Measurements from ENCODE around the gene TBC1D4.

GRCh38 chr13:75518439-75519088, 36.6 kb upstream of the TBC1D4 start:
- TF ChIP-seq CTCF (IDR thresholded peaks at IDR 0.05) (no peak), POLR2AphosphoS5 (IDR thresholded peaks at IDR 0.05; ENCODE audit: low read depth, low read length) (no peak), TCF7L2 (IDR thresholded peaks at IDR 0.05; ENCODE audit: low read depth, low read length) (no peak), SIN3A (IDR thresholded peaks at IDR 0.05; ENCODE audit: borderline replicate concordance, insufficient read depth, low read depth, low read length) (no peak), REST (IDR thresholded peaks at IDR 0.05; ENCODE audit: insufficient read depth in 1 of 2, low read depth in 2 of 2, low read length in 1 of 2) (no peak)

All from Panc1 (cell line).